Astrocyte of the spinal cord (primary cell): ENCODE data around the gene C1orf35.

Experiments used
- DNase-seq: peaks from one replicate; pipeline ENCODE4 v3.0.0; 2011; ENCODE audit warnings: low read depth, low spot score
- H3K4me3 ChIP-seq: 2 replicates; pipeline ENCODE4 v1.5.1; 2011; ENCODE audit warnings: low read depth, mild to moderate bottlenecking, low read length, moderate library complexity
- CTCF ChIP-seq: IDR thresholded peaks from 2 replicates; pipeline ENCODE4 v1.5.1; 2012; ENCODE audit warnings: low read depth, mild to moderate bottlenecking, low read length, inconsistent platforms
- in situ Hi-C: cut with HindIII; loops from 2 replicates; pipeline ENCODE4 v1.10.0; 2017; ENCODE audit warnings: low sequenced_read_pairs

C1orf35 gene

GRCh38 chr1:228109962-228110488 lies 6.9 kb upstream of the C1orf35 start:
- no peak for DNase-seq
- H3K4me3 ChIP-seq: peak overlapping the region; percentile 97
- in situ Hi-C loops: no loop called here
- no peak for TF ChIP-seq CTCF

- H3K4me3 ChIP-seq: peak within 1 kb of the TSS; percentile 97
Measured at GRCh38 chr1:228109073-228109961, 6.2 kb upstream of the C1orf35 start, which contains the start of gene MRPL55. TSS of gene MRPL55 (minus strand) at chr1:228109299. CDS start at chr1:228108260, 1,039 bp downstream.

GRCh38 chr1:228108742-228109072 lies 5.6 kb upstream of the C1orf35 start:
- H3K4me3 ChIP-seq: peak overlapping the region; percentile 97
- TF ChIP-seq CTCF: no peak
- in situ Hi-C loops: no loop called here

More at GRCh38 chr1:228109073-228109961, 6.2 kb upstream of the C1orf35 start, which contains the start of gene MRPL55:
- TF ChIP-seq CTCF: peak; percentile 8
- in situ Hi-C loops: no loop called here
- peak; percentile 96 for DNase-seq

GRCh38 chr1:228108055-228108690 lies 5.0 kb upstream of the C1orf35 start:
- H3K4me3 ChIP-seq: peak overlapping the region; percentile 97
- in situ Hi-C loops: no loop called here
- no peak for DNase-seq
- no peak for TF ChIP-seq CTCF

More at GRCh38 chr1:228108742-228109072, 5.6 kb upstream of the C1orf35 start:
- no peak for DNase-seq

GRCh38 chr1:228107636-228108035 lies 4.5 kb upstream of the C1orf35 start:
- DNase-seq: no peak
- in situ Hi-C loops: no loop called here
- no peak for TF ChIP-seq CTCF
- H3K4me3 ChIP-seq: no peak overlapping the region

- no peak for DNase-seq
- H3K4me3 ChIP-seq: no peak overlapping the region
- TF ChIP-seq CTCF: no peak
- in situ Hi-C loops: no loop called here
Measured at GRCh38 chr1:228106800-228107054, 3.6 kb upstream of the C1orf35 start.
